ENCODE measurements around the gene IFIT2.
"Not testable (repeated sequence)": the region's sequence is repeated elsewhere in the genome, so short reads cannot be mapped to it uniquely, and the experiment has no call there.

Gene IFIT2

GRCh38 chr10:89279421-89279869, 22.4 kb upstream of the IFIT2 start:
- TF ChIP-seq, protein P1, sequence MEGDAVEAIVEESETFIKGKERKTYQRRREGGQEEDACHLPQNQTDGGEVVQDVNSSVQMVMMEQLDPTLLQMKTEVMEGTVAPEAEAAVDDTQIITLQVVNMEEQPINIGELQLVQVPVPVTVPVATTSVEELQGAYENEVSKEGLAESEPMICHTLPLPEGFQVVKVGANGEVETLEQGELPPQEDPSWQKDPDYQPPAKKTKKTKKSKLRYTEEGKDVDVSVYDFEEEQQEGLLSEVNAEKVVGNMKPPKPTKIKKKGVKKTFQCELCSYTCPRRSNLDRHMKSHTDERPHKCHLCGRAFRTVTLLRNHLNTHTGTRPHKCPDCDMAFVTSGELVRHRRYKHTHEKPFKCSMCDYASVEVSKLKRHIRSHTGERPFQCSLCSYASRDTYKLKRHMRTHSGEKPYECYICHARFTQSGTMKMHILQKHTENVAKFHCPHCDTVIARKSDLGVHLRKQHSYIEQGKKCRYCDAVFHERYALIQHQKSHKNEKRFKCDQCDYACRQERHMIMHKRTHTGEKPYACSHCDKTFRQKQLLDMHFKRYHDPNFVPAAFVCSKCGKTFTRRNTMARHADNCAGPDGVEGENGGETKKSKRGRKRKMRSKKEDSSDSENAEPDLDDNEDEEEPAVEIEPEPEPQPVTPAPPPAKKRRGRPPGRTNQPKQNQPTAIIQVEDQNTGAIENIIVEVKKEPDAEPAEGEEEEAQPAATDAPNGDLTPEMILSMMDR (conservative IDR thresholded peaks at IDR 0.05; ENCODE audit: low read length): no peak
- DNase-seq (ENCODE audit: low read depth): peak; percentile 33

DNA sequence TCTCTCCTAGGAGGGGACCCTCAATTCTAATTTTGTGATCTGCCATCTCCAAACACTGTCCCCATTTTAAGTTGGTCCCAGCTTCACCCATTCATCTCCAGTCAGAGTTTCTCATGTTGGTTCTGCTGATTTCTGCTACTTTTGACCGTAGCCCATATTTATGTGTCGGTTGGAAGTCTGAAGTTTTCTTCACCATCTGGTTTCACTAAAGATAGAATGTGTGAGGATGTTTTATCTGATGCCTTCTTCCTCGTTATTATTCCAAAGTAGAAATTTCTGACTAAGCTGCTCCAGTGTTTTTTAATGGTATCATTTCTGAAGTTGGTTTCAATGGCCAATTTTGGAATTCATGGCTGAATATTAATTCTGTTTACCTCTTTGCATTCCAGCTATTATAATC, 21.3 kb upstream of the IFIT2 start:
- TF ChIP-seq, protein P1 (conservative IDR thresholded peaks at IDR 0.05; ENCODE audit: low read length): no peak
- H3K4me3 ChIP-seq (ENCODE audit: low read length): no peak overlapping the region
- DNase-seq (ENCODE audit: low read depth): peak; percentile 67

More at GRCh38 chr10:89279421-89279869, 22.4 kb upstream of the IFIT2 start:
- no peak overlapping the region for H3K4me3 ChIP-seq (ENCODE audit: low read length)

DNA sequence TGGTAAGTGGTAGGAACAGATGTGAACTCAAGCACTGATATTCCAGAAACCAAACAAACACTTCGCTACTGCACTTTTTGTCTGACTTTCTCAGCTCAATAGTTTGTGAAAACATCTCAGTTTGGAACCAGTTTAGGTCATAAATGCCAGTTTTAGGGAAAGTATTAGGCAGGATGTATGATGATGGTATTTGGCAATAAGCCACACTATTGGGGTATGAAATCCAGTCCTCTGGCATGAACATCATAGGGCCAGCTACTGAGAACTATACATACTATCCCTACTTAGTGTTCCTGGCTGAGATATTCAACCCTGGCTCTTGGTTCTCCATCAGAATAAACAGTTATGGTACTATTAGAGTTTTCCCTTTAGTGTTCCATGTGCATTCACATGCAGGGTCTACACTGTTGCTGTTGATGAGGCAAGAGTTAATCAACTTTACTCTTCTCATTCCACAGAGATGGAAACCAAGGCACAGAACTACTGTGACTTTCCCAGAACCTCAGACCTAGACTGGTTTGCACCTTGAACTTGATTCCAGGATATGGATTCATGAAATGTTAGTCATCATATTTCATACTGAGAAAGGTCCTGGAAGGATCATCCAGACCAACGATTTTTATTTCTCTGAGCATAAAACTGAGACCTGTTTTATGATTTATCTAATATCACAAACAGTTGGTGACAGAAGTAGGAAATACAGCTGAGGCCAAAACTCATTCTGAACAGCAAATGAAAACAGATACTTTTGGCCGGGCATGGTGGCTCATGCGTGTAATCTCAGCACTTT, 20.0 kb upstream of the IFIT2 start:
- peak; percentile 65 for DNase-seq (ENCODE audit: low read depth)
- TF ChIP-seq, protein P1 (conservative IDR thresholded peaks at IDR 0.05; ENCODE audit: low read length): no peak
- H3K4me3 ChIP-seq (ENCODE audit: low read length): no peak overlapping the region

- peak; percentile 61 for DNase-seq (ENCODE audit: low read depth)
- TF ChIP-seq, protein P1 (conservative IDR thresholded peaks at IDR 0.05; ENCODE audit: low read length): no peak
- peak overlapping the region; percentile 18; the same call in 1 of the 2 replicates for H3K4me3 ChIP-seq (ENCODE audit: low read length)
Measured at GRCh38 chr10:89283025-89283935, 18.6 kb upstream of the IFIT2 start.

GRCh38 chr10:89283936-89284475, 17.8 kb upstream of the IFIT2 start:
- DNase-seq (ENCODE audit: low read depth): peak; percentile 98
- H3K4me3 ChIP-seq (ENCODE audit: low read length): peak overlapping the region; percentile 18; the same call in 1 of the 2 replicates
- TF ChIP-seq, protein P1 (conservative IDR thresholded peaks at IDR 0.05; ENCODE audit: low read length): no peak

- H3K4me3 ChIP-seq (ENCODE audit: low read length); DNase-seq (ENCODE audit: low read depth): not testable (repeated sequence)
Measured at GRCh38 chr10:89284711-89285110, 17.1 kb upstream of the IFIT2 start.

DNA sequence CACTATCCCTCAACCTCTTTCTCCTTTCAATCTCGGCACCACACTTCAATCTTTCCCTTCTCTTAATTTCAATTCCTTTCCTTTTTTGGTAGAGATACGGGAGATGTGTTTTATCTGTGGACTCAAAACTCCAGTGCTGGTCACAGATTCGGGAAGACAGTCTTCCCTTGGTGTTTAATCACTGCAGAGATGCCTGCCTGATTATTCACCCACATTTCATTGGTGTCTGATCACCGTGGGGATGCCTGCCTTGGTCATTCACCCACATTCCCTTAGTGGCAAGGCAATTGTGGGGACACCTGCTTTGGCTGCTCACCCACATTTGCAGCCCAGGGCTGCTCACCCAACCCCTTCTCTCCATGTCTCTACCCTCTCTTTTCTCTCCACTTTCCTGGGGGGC, 16.5 kb upstream of the IFIT2 start:
- peak; percentile 73 for DNase-seq (ENCODE audit: low read depth)
- H3K4me3 ChIP-seq (ENCODE audit: low read length): not testable (repeated sequence)
